IMR-90 (cell line): Measurements from ENCODE around the gene CTAGE9. TPM values are rescaled to one million over a fixed set of nuclear protein-coding genes. Genes with fewer than 3 reads are reported as not detected.

ENCODE experiments used
- ATAC-seq: fragments of 200-7000 bp; cut with Tn5 transposase; 2 replicates; pipeline ENCODE4 v1.9.1; 2020; ENCODE audit warnings: low read depth, mild to moderate bottlenecking, moderate library complexity
- BruUV-seq: library from RNA; stranded (reverse); fragments of 400-500 nt; replicated peaks from 2 replicates; lab custom pipeline; 2021; lab: Mats Ljungman, UMichigan
- CTCF ChIA-PET: fragments of 300-600 bp; formaldehyde crosslinking; extraction: SDS; loops from one replicate; lab custom pipeline; 2021; ENCODE audit warnings: antibody characterized with exemption; lab: Yijun Ruan, JAX
- POLR2A ChIA-PET: fragments of 300-600 bp; sonication (Branson Sonifier 250); formaldehyde crosslinking; loops from one replicate; lab custom pipeline; 2022; ENCODE audit warnings: antibody characterized with exemption; ENCODE audit not compliant: unreplicated experiment; lab: Charles Lee
- DNase-seq: peaks from one replicate; pipeline ENCODE4 v3.0.0; 2013
- H2AFZ ChIP-seq: replicated peaks from 2 replicates; pipeline ENCODE3; 2013; ENCODE audit warnings: low read length, mild to moderate bottlenecking; ENCODE audit not compliant: poor library complexity
- H2AK5ac ChIP-seq: 2 replicates; pipeline ENCODE4 v1.6.1; 2013; ENCODE audit warnings: low read depth, low read length, inconsistent platforms
- H2AK9ac ChIP-seq: replicated peaks from 2 replicates; pipeline ENCODE3; 2013; ENCODE audit warnings: mild to moderate bottlenecking, low read depth, low read length, moderate library complexity; ENCODE audit not compliant: poor library complexity
- H2BK120ac ChIP-seq: 2 replicates; pipeline ENCODE4 v1.6.1; 2013; ENCODE audit warnings: low read depth, low read length, inconsistent platforms
- H2BK15ac ChIP-seq: 3 replicates; pipeline ENCODE4 v1.6.1; 2013; ENCODE audit warnings: low read depth, low read length, inconsistent platforms
- H2BK20ac ChIP-seq: 2 replicates; pipeline ENCODE4 v1.6.1; 2013; ENCODE audit warnings: low read depth, mild to moderate bottlenecking, inconsistent platforms, low read length, moderate library complexity
- H2BK5ac ChIP-seq: 2 replicates; pipeline ENCODE4 v1.6.1; 2013; ENCODE audit warnings: mild to moderate bottlenecking, low read depth, low read length, inconsistent platforms; ENCODE audit not compliant: poor library complexity, severe bottlenecking
- H3K14ac ChIP-seq: replicated peaks from 2 replicates; pipeline ENCODE4 v1.6.1; 2013; ENCODE audit warnings: low read depth, low read length, inconsistent platforms
- H3K18ac ChIP-seq: 2 replicates; pipeline ENCODE4 v1.6.1; 2013; ENCODE audit warnings: low read depth, low read length, control low read depth
- H3K23ac ChIP-seq: 2 replicates; pipeline ENCODE4 v1.6.1; 2013; ENCODE audit warnings: low read depth, low read length, inconsistent platforms
- H3K27ac ChIP-seq: 2 replicates; pipeline ENCODE4 v1.5.1; 2013; ENCODE audit warnings: mild to moderate bottlenecking, control low read depth, low read length; ENCODE audit not compliant: insufficient read depth
- H3K27me3 ChIP-seq: 2 replicates; pipeline ENCODE4 v1.6.1; 2013; ENCODE audit warnings: low read length; ENCODE audit not compliant: control insufficient read depth, insufficient read depth
- H3K36me3 ChIP-seq: 2 replicates; pipeline ENCODE4 v1.6.1; 2013; ENCODE audit warnings: low read length, mixed read lengths; ENCODE audit not compliant: control insufficient read depth, insufficient read depth
- H3K4ac ChIP-seq: 2 replicates; pipeline ENCODE4 v1.6.1; 2013; ENCODE audit warnings: low read depth, low read length, inconsistent platforms
- H3K4me1 ChIP-seq: 2 replicates; pipeline ENCODE4 v1.6.1; 2013; ENCODE audit warnings: low read length, mixed read lengths; ENCODE audit not compliant: control insufficient read depth, insufficient read depth
- H3K4me2 ChIP-seq: 2 replicates; pipeline ENCODE4 v1.6.1; 2013; ENCODE audit warnings: low read depth, mild to moderate bottlenecking, control low read depth, low read length, moderate library complexity
- H3K4me3 ChIP-seq: 2 replicates; pipeline ENCODE4 v1.5.1; 2013; ENCODE audit warnings: low read depth, mild to moderate bottlenecking, control low read depth, low read length, moderate library complexity; ENCODE audit not compliant: insufficient read depth
- H3K56ac ChIP-seq: 2 replicates; pipeline ENCODE4 v1.6.1; 2013; ENCODE audit warnings: low read length, inconsistent platforms; ENCODE audit not compliant: insufficient read depth; ENCODE audit errors: extremely low read depth
- H3K79me1 ChIP-seq, 2 experiments: 2 replicates each; pipeline ENCODE4 v1.6.1; 2013; ENCODE audit warnings: low read length in 2 of 2, inconsistent platforms in 1 of 2, low read depth in 1 of 2
- H3K9ac ChIP-seq: 2 replicates; pipeline ENCODE4 v1.6.1; 2013; ENCODE audit warnings: low read depth, low read length, control low read depth
- H3K9me1 ChIP-seq: 2 replicates; pipeline ENCODE4 v1.6.1; 2013; ENCODE audit warnings: low read length, inconsistent platforms; ENCODE audit not compliant: insufficient read depth
- H3K9me3 ChIP-seq: 2 replicates; pipeline ENCODE4 v1.6.1; 2013; ENCODE audit warnings: low read length; ENCODE audit not compliant: control insufficient read depth, insufficient read depth
- H4K20me1 ChIP-seq: 2 replicates; pipeline ENCODE4 v1.6.1; 2013; ENCODE audit warnings: low read length, inconsistent platforms; ENCODE audit not compliant: insufficient read depth
- H4K5ac ChIP-seq: 2 replicates; pipeline ENCODE4 v1.6.1; 2013; ENCODE audit warnings: mild to moderate bottlenecking, low read depth, low read length, control low read depth
- H4K8ac ChIP-seq, 2 experiments: 2 replicates each; pipeline ENCODE4 v1.6.1; 2013; ENCODE audit warnings: low read depth in 2 of 2, low read length in 2 of 2, control low read depth in 1 of 2, inconsistent platforms in 1 of 2
- H4K91ac ChIP-seq: 2 replicates; pipeline ENCODE4 v1.6.1; 2013; ENCODE audit warnings: low read depth, low read length, inconsistent platforms; ENCODE audit not compliant: insufficient read depth
- MAFK ChIP-seq: IDR thresholded peaks from 2 replicates; pipeline ENCODE4 v1.6.1; 2012; ENCODE audit warnings: low read depth, low read length, improper control_type of control experiment
- NFE2L2 ChIP-seq: fragments of 150-350 bp; IDR thresholded peaks from 2 replicates; pipeline ENCODE4 v1.6.1; 2016; ENCODE audit warnings: low read depth, mild to moderate bottlenecking, low read length
- RAD21 ChIP-seq: IDR thresholded peaks from 2 replicates; pipeline ENCODE4 v1.6.1; 2012; ENCODE audit warnings: low read length, improper control_type of control experiment
- RCOR1 ChIP-seq: IDR thresholded peaks from 2 replicates; pipeline ENCODE4 v1.6.1; 2012; ENCODE audit warnings: mild to moderate bottlenecking, low read length, improper control_type of control experiment; ENCODE audit not compliant: insufficient replicate concordance
- SMC3 ChIP-seq: fragments of 150-350 bp; IDR thresholded peaks from 2 replicates; pipeline ENCODE4 v1.6.1; 2016; ENCODE audit warnings: low read depth, mild to moderate bottlenecking, antibody characterized with exemption, low read length, moderate library complexity
- USF2 ChIP-seq: fragments of 150-350 bp; IDR thresholded peaks from 2 replicates; pipeline ENCODE4 v1.6.1; 2017; ENCODE audit warnings: mild to moderate bottlenecking, antibody characterized with exemption, low read length, low read depth
- WGBS, 2 experiments: methylation state at CpG; one replicate each; pipeline versions ENCODE4 v1.1.5 to v1.1.7; 2013; ENCODE audit warnings: missing lambda C conversion rate in 2 of 2; ENCODE audit not compliant: insufficient read length in 1 of 2; ENCODE audit errors: extremely low coverage in 2 of 2; 5-methylcytosine and 5-hydroxymethylcytosine counted together
- dilution Hi-C: fragments of 300-500 bp; cut with HindIII; formaldehyde crosslinking; loops from one replicate; pipeline ENCODE4 v1.14.3; 2018; ENCODE audit warnings: low sequenced_read_pairs; ENCODE audit not compliant: unreplicated experiment
- in situ Hi-C: fragments of 300-500 bp; cut with MboI; formaldehyde crosslinking; loops from 3 replicates; pipeline ENCODE4 v1.14.3; 2019; ENCODE audit warnings: low sequenced_read_pairs, inconsistent platforms, mixed read lengths
- intact Hi-C: fragments of 100-400 bp; cut with micrococcal nuclease; formaldehyde crosslinking; loops from 2 replicates; pipeline ENCODE4 v1.10.0; 2022
- polyA plus RNA-seq, 3 experiments: library from polyadenylated mRNA; depleted of rRNA; stranded (reverse); fragments of >200 nt; gene quantifications; 2 replicates each; pipeline ENCODE4 v1.2.3, GENCODE V29; 2012; ENCODE audit warnings: low replicate concordance in 1 of 3
- total RNA-seq: library from RNA; depleted of rRNA; stranded (reverse); fragments of >200 nt; gene quantifications from 2 replicates; pipeline ENCODE4 v1.2.3, GENCODE V29; 2012
- TF ChIP-seq, protein P1 (sequence below): conservative IDR thresholded peaks from 2 replicates; pipeline ENCODE4 v1.5.1; 2012; ENCODE audit warnings: mild to moderate bottlenecking, low read depth, low read length, improper control_type of control experiment
- TF ChIP-seq, protein P2 (sequence below): fragments of 150-350 bp; IDR thresholded peaks from 2 replicates; pipeline ENCODE4 v1.6.1; 2016; ENCODE audit warnings: low read depth, mild to moderate bottlenecking, low read length, moderate library complexity, borderline replicate concordance

The CTAGE9 gene
- total and polyA plus RNA-seq, 2 of the 4 experiments (the other 2 are of a cell fraction), result not detected

GRCh38 chr6:131724114-131724513 is 13.3 kb upstream of the CTAGE9 start:
- CTCF ChIA-PET, result interaction anchor here (0.6 kb wide), 1 partner anchor 37 kb away, joined by 3 read pairs; no protein-coding TSS in a partner anchor
- no CpG with 5 or more reads among the region's 2 CpGs for WGBS, 2 experiments

More at GRCh38 chr6:131724114-131724513, 13.3 kb upstream of the CTAGE9 start:
- no peak overlapping the region for H2BK15ac ChIP-seq
- no peaks in the 10 kb centered on the region for H3K4me1 ChIP-seq
- peaks cover 3% of the 10 kb centered on the region; the same call in 1 of the 2 replicates for H3K9me3 ChIP-seq
- H3K4ac ChIP-seq, result no peak overlapping the region
- H2BK20ac ChIP-seq, result no peak overlapping the region
- no peaks in the 10 kb centered on the region for H3K9me1 ChIP-seq
- H4K5ac ChIP-seq, result no peak overlapping the region
- H3K4me2 ChIP-seq, result no peak overlapping the region
- H2BK120ac ChIP-seq, result no peak overlapping the region
- no peak overlapping the region for H3K14ac ChIP-seq
- POLR2A ChIA-PET, result no interaction called here
- no peaks in the 10 kb centered on the region for H3K36me3 ChIP-seq
- H2AK9ac ChIP-seq, result no peak overlapping the region
- H3K56ac ChIP-seq, result no peak overlapping the region
- no peak overlapping the region for H3K18ac ChIP-seq
- no peak for TF ChIP-seq NFE2L2
- TF ChIP-seq, protein P1, sequence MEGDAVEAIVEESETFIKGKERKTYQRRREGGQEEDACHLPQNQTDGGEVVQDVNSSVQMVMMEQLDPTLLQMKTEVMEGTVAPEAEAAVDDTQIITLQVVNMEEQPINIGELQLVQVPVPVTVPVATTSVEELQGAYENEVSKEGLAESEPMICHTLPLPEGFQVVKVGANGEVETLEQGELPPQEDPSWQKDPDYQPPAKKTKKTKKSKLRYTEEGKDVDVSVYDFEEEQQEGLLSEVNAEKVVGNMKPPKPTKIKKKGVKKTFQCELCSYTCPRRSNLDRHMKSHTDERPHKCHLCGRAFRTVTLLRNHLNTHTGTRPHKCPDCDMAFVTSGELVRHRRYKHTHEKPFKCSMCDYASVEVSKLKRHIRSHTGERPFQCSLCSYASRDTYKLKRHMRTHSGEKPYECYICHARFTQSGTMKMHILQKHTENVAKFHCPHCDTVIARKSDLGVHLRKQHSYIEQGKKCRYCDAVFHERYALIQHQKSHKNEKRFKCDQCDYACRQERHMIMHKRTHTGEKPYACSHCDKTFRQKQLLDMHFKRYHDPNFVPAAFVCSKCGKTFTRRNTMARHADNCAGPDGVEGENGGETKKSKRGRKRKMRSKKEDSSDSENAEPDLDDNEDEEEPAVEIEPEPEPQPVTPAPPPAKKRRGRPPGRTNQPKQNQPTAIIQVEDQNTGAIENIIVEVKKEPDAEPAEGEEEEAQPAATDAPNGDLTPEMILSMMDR, result no peak
- no peak for TF ChIP-seq RAD21
- TF ChIP-seq USF2, result no peak
- TF ChIP-seq SMC3, result no peak
- TF ChIP-seq, protein P2, sequence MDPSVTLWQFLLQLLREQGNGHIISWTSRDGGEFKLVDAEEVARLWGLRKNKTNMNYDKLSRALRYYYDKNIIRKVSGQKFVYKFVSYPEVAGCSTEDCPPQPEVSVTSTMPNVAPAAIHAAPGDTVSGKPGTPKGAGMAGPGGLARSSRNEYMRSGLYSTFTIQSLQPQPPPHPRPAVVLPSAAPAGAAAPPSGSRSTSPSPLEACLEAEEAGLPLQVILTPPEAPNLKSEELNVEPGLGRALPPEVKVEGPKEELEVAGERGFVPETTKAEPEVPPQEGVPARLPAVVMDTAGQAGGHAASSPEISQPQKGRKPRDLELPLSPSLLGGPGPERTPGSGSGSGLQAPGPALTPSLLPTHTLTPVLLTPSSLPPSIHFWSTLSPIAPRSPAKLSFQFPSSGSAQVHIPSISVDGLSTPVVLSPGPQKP, result no peak
- TF ChIP-seq MAFK, result no peak
- TF ChIP-seq RCOR1, result no peak
- H3K4me3 ChIP-seq, result no peak overlapping the region
- dilution Hi-C loops (no loop called here), intact Hi-C loops (no loop called here), in situ Hi-C loops (no loop called here)
- no peak overlapping the region for H4K8ac ChIP-seq
- no peak overlapping the region for H4K91ac ChIP-seq
- no peak overlapping the region for H3K9ac ChIP-seq
- no peak overlapping the region for H3K27ac ChIP-seq
- no peak for DNase-seq
- ATAC-seq, result no peak
- no peak overlapping the region for H2AK5ac ChIP-seq
- H3K23ac ChIP-seq, result no peak overlapping the region
- no TSS peak for BruUV-seq
- no peaks in the 10 kb centered on the region for H3K79me1 ChIP-seq
- no peak overlapping the region for H2BK5ac ChIP-seq
- no peaks in the 10 kb centered on the region; the same call in 1 of the 2 replicates for H3K27me3 ChIP-seq
- H4K20me1 ChIP-seq, result no peaks in the 10 kb centered on the region
- H2AFZ ChIP-seq, result no peak overlapping the region
